Heart right ventricle (tissue), 16 donors: ENCODE data around the gene CUEDC2. TPM values are rescaled to one million over a fixed set of nuclear protein-coding genes. Genes with fewer than 3 reads are reported as not detected.
A peak's percentile ranks its signal among the peaks of the same experiment; 100 is the strongest.

Experiments used
- ATAC-seq, 8 donors: fragments of 200-7000 bp; cut with Tn5 transposase; one replicate each; pipeline ENCODE4 v1.9.1; 2020; ENCODE audit warnings: mild to moderate bottlenecking in 8 of 8, moderate library complexity in 8 of 8, moderate number of reproducible peaks in 1 of 8
- DNase-seq, 2 donors: peaks; one replicate each; pipeline ENCODE4 v3.0.0-alpha.2; 2020
- H3K27ac ChIP-seq, 10 donors: fragments of 200-600 bp; sonication (generic) in 2 of 10; one replicate each; pipeline versions ENCODE4 v1.5.0 to v1.8.0; 2020 to 2022; ENCODE audit warnings: mild to moderate bottlenecking in 3 of 10
- H3K27me3 ChIP-seq, 7 donors: fragments of 200-600 bp; one replicate each; pipeline ENCODE4 v1.8.0; 2021 to 2022; ENCODE audit warnings: mild to moderate bottlenecking in 2 of 7
- H3K36me3 ChIP-seq, 9 donors: fragments of 200-600 bp; sonication (generic) in 1 of 9; one replicate each; pipeline versions ENCODE4 v1.5.0 to v1.8.0; 2020 to 2022; ENCODE audit warnings: mild to moderate bottlenecking in 2 of 9
- H3K4me1 ChIP-seq, 9 donors: fragments of 200-600 bp; sonication (generic) in 1 of 9; one replicate each; pipeline versions ENCODE4 v1.5.0 to v1.8.0; 2020 to 2022; ENCODE audit warnings: mild to moderate bottlenecking in 4 of 9
- H3K4me3 ChIP-seq, 10 donors: fragments of 200-600 bp; sonication (generic) in 2 of 10; one replicate each; pipeline versions ENCODE4 v1.5.0 to v1.8.0; 2020 to 2022; ENCODE audit warnings: mild to moderate bottlenecking in 7 of 10, moderate library complexity in 2 of 10
- H3K9me3 ChIP-seq, 11 donors: fragments of 200-600 bp in 10 of 11; sonication (generic) in 2 of 11; one replicate each; pipeline versions ENCODE4 v1.5.0 to v1.8.0; 2013 to 2022; ENCODE audit warnings: mild to moderate bottlenecking in 2 of 11, control low read depth in 1 of 11, moderate library complexity in 1 of 11
- WGBS, 2 donors: extraction: QIAGEN DNeasy Blood & Tissue Kit; methylation state at CpG; one replicate each; pipeline ENCODE4 v1.1.7; 2013; ENCODE audit warnings: inconsistent platforms in 1 of 2; 5-methylcytosine and 5-hydroxymethylcytosine counted together
- intact Hi-C, 10 donors: fragments of 100-400 bp; cut with DNase I; formaldehyde crosslinking; loops; one replicate each; pipeline versions ENCODE4 v1.11.1 to v1.14.2; 2022
- polyA plus RNA-seq, 2 donors: library from polyadenylated mRNA; stranded (reverse); fragments of 200-250 nt; gene quantifications; one replicate each; pipeline ENCODE4 v1.2.3, GENCODE V29; 2013
- total RNA-seq, 10 donors: library from RNA; stranded (reverse); fragmentation: NEBNext Ultra II Directional in 3 of 10; extraction: Animal tissue kit (Norgen Biotek cat#: 25700) in 3 of 10; gene quantifications; one replicate each; pipeline versions ENCODE4 v1.2.1 to v1.2.4, GENCODE V29; 2021 to 2023
- TF ChIP-seq, protein P1 (sequence below), 9 donors: fragments of 200-600 bp; sonication (generic) in 2 of 9; IDR thresholded peaks; one replicate each; pipeline versions ENCODE4 v1.5.0 to v1.8.0; 2021 to 2022; ENCODE audit warnings: antibody characterized with exemption in 9 of 9, mild to moderate bottlenecking in 5 of 9, moderate library complexity in 1 of 9
- donor health status: Arrhythmogenic right ventricular cardiomyopathy.
- donor health status: ischemic (EF 13 %, LVEDD 7.1; RV severe dilation, severe dysfunction).
- donor health status: healthy with polysubstance abuse.
- donor health status: DM: no; HTN: yes; CAD: no.
- donor health status: DM: no; HTN: no; CAD: no.
- donor health status: ischemic (EF 25% LVEDD 6.9; RV normal size, moderate dysfunction).
- donor health status: ischemic (EF 25% LVEDD 5.7; RV mildly dilated, moderate dysfunction).
- donor health status: healthy.
- donor health status: DM: yes; HTN: yes; CAD: no.
- donor health status: Ischemic cardiomyopathy.
- donor health status: ischemic (EF 35%, LVEDD 5.7; RV mildly dilated, moderate dysfunction).
- donor health status: nonischemic (EF 11% LVEDD 7.7; RV severe dilation, severe dysfunction).
- donor health status: DM: yes; HTN: yes; CAD: no.
- donor health status: PGD.
- donor health status: ischemic (EF 29% LVEDD 5.4; RV normal size, mild dysfunction).
- donor health status: nonischemic (EF 23%, LVEDD 6.1; RV moderate dilation, normal function).

The CUEDC2 gene
- total and polyA plus RNA-seq, 12 donors: 60.0 to 84.3 (median 79.1) TPM

DNA sequence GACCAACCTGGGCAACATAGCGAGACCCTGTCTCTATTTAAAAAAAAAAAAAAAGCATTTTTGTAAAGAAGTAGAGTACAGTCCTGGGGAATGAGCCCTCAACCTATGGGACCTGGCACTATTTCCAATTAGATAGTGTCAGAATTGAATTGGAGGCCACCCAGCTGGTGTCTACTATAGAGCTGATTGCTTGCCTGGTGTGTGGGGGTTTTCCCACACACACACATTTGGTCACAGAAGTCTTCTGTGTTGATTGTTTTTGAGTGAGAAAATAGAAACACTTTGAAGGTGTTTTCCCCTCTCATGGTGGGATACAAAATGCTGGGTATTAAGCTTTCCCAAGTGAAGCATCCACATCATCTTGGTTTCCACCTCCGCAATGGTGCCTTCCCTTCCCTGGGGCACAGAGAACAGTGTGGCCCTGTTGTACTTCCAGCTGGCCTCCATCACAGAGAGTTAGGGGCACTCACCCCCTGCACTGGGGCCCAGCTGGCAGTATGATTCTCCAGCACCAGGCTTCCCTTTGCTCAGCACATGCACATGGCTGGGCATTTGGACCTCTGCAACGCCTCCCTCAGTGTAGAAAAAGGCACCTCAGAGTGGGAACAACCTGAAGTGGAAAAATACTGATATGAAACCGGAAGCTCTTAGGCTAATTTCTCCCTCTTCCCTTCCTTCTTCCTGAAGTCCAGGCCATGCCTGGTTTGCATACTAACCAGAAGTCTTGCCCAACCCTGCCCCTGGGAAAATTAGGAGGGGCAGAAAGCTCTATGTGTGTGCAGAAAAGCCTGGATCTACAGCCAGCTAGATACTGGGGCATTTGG is 47.6 kb downstream of the CUEDC2 start:
- WGBS, 2 donors: 59 to 60% methylated on average over 4 of the region's 4 CpGs

DNA sequence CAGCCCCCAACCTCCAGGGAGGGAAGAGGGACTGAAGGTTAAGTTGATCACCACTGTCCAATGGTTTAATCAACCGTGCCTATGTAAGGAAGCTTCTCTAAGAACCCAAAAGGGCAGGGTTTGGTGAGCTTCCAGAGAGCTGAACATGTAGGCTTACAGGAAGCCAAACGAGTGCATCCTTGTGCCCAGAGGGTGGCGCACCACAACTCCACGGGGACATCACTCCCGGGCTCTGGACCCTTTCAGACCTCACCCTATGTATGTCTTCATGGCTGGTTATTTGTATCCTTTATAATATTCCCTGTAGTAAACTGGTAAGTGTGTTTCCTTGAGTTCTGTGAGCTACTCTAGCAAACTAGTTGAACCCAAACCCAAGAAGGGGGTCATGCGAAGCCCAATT is 48.3 kb downstream of the CUEDC2 start:
- intact Hi-C loops: loop anchor here in 1 of 10 donors (10.0 kb wide), 1 partner anchor 201 kb away; no protein-coding TSS in a partner anchor
- 39 to 42% methylated on average over 6 of the region's 6 CpGs for WGBS, 2 donors
- DNase-seq (no peak), ATAC-seq (peak in 1 of 8 donors; percentile 47)
- Histone ChIP-seq H3K4me1 (peaks cover 0 to 14% (median 0%) of the 10 kb centered on the region in 9 donors), H3K36me3 (peaks cover 0 to 47% (median 33%) of the 10 kb centered on the region in 9 donors), H3K27ac (no peak overlapping the region), H3K27me3 (no peaks in the 10 kb centered on the region), H3K9me3 (no peaks in the 10 kb centered on the region), H3K4me3 (no peak overlapping the region)
- TF ChIP-seq, protein P1, sequence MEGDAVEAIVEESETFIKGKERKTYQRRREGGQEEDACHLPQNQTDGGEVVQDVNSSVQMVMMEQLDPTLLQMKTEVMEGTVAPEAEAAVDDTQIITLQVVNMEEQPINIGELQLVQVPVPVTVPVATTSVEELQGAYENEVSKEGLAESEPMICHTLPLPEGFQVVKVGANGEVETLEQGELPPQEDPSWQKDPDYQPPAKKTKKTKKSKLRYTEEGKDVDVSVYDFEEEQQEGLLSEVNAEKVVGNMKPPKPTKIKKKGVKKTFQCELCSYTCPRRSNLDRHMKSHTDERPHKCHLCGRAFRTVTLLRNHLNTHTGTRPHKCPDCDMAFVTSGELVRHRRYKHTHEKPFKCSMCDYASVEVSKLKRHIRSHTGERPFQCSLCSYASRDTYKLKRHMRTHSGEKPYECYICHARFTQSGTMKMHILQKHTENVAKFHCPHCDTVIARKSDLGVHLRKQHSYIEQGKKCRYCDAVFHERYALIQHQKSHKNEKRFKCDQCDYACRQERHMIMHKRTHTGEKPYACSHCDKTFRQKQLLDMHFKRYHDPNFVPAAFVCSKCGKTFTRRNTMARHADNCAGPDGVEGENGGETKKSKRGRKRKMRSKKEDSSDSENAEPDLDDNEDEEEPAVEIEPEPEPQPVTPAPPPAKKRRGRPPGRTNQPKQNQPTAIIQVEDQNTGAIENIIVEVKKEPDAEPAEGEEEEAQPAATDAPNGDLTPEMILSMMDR (IDR thresholded peaks at IDR 0.05): peak in 2 of 9 donors; percentile 15 to 16

More for the DNA sequence above, 47.6 kb downstream of the CUEDC2 start:
- TF ChIP-seq, protein P1 (IDR thresholded peaks at IDR 0.05): no peak
- no peaks in the 10 kb centered on the region for H3K27me3 ChIP-seq
- DNase-seq: no peak
- H3K9me3 ChIP-seq: no peaks in the 10 kb centered on the region
- intact Hi-C loops: loop anchor here in 1 of 10 donors (10.0 kb wide), 1 partner anchor 200 kb away; no protein-coding TSS in a partner anchor
- ATAC-seq: peak in 3 of 8 donors; percentile 15 to 70 (median 20)
- H3K4me3 ChIP-seq: no peak overlapping the region
- peaks cover 0 to 14% (median 0%) of the 10 kb centered on the region in 9 donors for H3K4me1 ChIP-seq
- H3K36me3 ChIP-seq: peaks cover 0 to 39% (median 25%) of the 10 kb centered on the region in 9 donors
- H3K27ac ChIP-seq: peak overlapping the region in 1 of 10 donors; percentile 20

DNA sequence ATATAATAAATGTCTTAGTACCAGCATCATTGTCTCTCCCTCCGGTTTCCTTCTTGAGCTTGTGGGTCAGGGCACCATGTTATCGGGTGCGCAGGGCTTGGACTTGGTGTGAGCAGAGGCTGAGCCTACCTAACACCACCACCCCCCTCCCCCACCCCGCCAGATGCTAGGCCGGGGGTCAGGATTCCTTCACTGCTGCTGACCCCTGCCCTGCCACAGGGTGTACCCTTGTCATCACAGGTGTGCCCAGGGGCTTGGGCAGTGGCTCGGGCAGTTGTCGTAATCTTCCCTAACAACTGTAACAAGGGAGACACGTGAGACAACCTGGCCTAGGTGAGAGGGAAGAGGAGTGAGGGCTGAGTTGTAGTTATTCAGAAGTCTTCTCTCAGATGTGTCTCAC is 49.5 kb downstream of the CUEDC2 start:
- intact Hi-C loops: loop anchor here in 1 of 10 donors (10.0 kb wide), 1 partner anchor 202 kb away; no protein-coding TSS in a partner anchor
- TF ChIP-seq, protein P1 (IDR thresholded peaks at IDR 0.05): no peak
- no peak overlapping the region for H3K27ac ChIP-seq
- peak in 1 of 8 donors; percentile 27 for ATAC-seq
- no peak for DNase-seq
- 95 to 96% methylated on average over 8 of the region's 8 CpGs for WGBS, 2 donors
- no peaks in the 10 kb centered on the region for H3K9me3 ChIP-seq
- no peak overlapping the region for H3K4me3 ChIP-seq
- no peaks in the 10 kb centered on the region for H3K27me3 ChIP-seq
- peaks cover 0 to 58% (median 43%) of the 10 kb centered on the region in 9 donors for H3K36me3 ChIP-seq
- peaks cover 0 to 14% (median 0%) of the 10 kb centered on the region in 9 donors for H3K4me1 ChIP-seq

DNA sequence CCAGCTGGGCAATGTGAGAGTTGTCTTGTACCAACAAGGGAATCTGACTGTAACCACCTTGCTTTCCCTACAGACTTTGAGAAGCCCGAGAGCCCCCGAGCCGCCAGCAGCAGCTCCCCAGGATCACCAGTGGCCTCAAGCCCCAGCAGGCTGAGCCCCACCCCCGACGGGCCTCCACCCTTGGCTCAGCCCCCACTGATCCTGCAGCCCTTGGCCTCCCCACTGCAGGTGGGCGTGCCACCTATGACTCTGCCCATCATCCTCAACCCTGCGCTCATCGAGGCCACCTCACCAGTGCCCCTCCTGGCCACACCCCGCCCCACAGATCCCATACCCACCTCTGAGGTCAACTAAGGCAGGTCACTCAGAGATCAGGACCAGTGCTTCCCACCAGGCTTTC is 50.4 kb downstream of the CUEDC2 start:
- ATAC-seq: peak in 1 of 8 donors; percentile 20
- 88% methylated on average over 9 of the region's 9 CpGs for WGBS, 2 donors
- TF ChIP-seq, protein P1 (IDR thresholded peaks at IDR 0.05): no peak
- Histone ChIP-seq H3K4me1 (peaks cover 0 to 14% (median 0%) of the 10 kb centered on the region in 9 donors), H3K9me3 (no peaks in the 10 kb centered on the region), H3K4me3 (no peak overlapping the region), H3K36me3 (peaks cover 0 to 67% (median 50%) of the 10 kb centered on the region in 9 donors), H3K27ac (no peak overlapping the region), H3K27me3 (no peaks in the 10 kb centered on the region)
- intact Hi-C loops: loop anchor here in 1 of 10 donors (10.0 kb wide), 1 partner anchor 203 kb away; no protein-coding TSS in a partner anchor
- no peak for DNase-seq
